GM21717 (cell line): Measurements from ENCODE around the gene TMEM200A.

ENCODE experiments used
- ATAC-seq: cut with Tn5 transposase; IDR thresholded peaks from one replicate; pipeline ENCODE4 v1.9.1; 2021; ENCODE audit warnings: mild to moderate bottlenecking, moderate library complexity; ENCODE audit not compliant: unreplicated experiment

The TMEM200A gene

DNA sequence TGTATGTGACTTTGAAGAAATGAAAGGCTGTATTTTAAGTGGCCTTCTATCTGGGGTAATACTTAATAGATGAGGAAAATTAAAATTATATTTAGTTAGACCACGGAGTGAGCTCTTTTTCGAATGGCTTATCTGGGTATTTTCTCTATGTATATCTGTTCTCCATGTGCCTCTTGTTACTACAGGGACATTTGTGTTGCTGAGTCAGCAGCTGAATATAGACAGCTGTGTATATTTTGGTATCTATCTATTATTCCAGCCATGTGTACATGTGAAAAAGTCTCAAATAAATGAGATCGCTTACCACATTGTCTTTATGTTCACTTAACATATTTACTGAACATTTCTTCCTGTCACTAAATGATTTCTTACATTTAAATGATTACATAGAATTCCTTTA lies 57.2 kb downstream of the TMEM200A start:
- no peak for ATAC-seq

DNA sequence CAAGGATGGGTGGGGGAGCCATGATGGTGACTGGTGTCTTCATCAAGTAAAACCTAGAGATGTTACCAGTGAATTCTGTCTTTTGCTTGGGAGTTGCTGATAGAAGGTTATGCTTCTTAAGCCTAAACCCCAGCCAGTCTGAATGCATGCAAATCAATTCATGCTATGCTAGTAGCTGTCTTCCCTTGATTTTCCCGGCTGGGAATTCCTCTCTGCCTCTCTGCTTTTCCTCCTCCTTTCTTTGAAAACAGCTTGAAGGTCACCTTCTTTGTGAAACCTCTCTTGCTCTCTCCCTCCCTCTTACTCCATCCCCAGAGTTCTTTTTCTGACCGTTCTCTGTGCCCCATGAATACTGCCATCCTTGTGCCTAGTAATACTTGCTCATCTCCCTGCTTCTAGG lies 58.9 kb downstream of the TMEM200A start:
- no peak for ATAC-seq

DNA sequence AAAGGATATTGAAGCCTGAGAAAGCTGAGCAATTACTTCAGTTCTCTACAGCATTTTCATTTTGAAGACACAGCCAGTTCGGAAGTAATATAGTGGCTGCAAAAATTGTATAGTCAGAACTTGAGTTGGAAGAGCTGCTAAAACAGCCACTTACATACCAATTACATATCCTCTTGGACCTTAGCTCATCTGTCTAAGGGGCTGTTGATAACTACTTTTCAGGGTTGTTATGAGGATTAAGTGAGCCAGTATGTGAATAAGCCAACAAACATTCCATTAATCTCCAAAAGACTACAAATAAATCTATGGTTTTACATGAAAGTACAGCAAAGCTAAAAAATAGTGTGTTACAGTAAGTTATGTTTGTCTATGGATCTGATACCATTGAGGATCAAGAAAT lies 59.7 kb downstream of the TMEM200A start:
- no peak for ATAC-seq

DNA sequence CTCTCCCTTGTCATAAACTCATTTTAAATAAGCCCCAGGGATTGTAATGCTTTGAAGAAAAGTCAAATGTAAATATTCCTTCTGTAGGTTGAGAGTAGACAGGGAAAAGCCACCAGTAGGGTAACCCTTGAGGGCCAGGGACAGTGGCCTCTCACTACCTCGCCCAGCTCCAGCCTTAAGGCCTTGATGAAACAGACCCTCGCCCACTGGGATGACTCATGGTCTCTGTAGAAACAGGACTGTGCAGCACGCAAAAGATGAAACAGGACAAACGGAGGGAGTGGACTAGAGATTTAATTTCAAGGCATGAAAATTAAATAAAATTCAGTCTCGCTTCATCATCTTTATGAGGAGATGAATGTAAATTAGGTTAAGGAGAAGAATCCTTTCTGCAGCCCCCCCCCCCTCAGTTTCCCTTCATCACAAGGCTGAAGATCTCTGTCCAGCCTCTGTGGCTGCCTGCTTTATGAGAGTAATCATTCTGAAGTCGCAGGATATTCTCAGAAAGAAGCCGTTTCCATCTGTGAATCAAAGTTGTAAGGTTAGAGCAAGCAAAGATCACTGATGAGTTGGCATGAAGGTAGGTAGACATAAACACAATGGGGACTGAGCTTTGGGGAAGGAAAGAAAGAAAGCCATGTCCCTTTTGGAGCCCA lies 60.4 kb downstream of the TMEM200A start:
- ATAC-seq: no peak

DNA sequence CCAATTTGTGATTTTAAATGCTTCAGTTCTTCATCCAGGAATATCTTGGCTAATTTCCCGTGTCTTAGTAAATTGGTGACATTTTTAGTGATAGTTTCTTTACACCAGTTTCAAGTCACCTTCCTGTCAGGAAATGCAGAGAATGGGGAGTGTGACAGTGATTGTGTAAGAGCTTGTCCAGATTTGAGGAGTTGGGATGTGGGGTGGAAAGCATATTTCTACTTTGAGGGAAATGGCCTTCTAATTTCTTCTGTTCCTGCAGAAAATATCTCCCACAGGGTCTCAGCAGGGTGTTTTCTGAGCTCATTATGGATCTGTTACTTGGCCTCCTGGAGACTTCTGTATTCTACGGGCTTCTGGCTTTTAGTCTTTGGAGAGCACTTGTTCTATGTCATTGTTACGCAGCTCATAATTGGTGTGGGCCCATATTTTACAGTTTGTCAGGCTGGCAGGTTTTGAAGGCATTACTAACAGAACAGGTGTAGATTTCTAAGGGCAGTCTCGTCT lies 65.6 kb downstream of the TMEM200A start:
- no peak for ATAC-seq

DNA sequence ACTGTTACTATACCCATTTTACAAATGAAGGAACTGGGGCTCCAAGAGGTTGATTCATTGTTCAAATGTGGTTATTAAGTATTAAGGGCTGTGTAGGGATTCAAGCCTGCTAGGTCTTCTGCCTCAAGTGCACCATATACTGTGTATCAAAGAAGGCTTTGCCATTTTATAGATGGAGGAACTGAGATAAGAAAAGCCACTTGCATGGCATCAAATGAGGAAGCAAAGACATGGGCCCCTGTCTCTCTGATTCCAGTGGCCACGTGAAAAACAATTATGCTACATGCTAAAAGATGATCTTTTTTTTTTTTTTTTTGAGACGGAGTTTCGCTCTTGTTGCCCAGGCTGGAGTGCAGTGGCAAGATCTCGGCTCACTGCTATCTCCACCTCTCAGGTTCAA lies 67.0 kb downstream of the TMEM200A start:
- no peak for ATAC-seq

DNA sequence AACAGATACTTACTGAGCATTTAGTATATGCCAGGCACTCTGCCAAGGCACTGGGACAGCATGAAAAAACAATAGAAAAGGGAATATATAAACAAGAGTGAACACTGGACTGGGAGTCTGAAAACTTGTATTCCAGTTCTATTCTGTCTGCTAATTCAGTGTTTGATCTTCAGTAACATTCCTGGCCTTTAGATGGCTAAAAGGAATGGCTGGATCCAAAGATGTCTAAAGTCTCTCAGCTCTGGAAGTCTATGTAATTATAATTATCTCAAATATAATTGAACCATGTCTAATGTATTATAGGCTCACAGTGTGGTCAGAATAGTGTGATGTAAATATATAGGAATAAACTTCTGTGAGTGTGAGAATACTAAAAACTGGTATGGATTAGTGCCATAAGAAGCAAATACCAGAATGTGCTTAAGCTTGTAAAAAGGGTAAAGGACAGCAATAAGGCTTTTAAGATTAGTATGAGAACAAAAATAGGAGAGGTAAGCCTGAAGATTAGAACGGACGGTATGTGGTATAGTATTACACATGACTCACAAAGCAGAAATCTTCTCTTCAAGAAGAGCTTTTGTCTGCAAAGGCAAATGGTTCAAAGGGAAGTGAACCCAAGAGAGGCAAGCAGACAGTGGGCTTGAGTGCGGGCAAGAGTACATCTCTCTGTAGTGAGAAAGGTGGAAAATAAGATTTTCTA lies 68.5 kb downstream of the TMEM200A start:
- no peak for ATAC-seq

DNA sequence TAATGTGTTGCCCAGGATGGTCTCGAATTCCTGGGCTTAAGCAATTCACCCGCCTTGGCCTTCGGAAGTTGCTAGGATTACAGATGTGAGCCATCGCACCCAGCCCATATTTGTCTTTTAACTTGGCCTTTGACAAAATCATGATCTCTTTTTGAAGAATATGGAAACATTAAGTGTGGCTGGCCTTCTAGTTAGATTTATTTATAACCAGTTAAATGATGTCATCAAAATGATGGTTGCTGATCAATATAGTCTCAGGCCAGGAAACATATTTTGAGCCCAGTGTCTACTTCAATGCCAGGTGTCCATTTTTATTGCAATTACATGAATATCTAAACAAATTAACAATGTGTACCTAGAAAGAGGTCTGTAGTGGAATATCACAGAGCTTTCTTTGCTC lies 69.4 kb downstream of the TMEM200A start:
- ATAC-seq: no peak

DNA sequence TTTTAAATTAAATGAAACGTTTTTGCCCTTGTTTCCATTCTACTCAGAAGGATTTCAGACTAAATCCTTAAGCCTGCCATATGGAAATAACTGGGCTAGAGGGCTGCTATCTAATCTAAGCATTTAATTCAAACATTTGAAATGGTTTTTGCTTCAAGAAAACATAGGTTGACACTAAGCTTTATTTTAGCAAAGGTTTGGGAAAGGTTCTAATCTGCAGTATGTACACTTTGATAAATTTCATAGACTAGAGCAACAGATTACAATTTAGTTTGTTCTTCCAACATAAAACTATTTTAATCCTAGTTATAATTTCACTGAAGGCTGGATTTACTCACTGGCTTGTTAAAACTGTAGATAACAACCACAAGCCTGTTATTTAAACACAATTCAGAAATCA lies 72.1 kb downstream of the TMEM200A start:
- no peak for ATAC-seq

DNA sequence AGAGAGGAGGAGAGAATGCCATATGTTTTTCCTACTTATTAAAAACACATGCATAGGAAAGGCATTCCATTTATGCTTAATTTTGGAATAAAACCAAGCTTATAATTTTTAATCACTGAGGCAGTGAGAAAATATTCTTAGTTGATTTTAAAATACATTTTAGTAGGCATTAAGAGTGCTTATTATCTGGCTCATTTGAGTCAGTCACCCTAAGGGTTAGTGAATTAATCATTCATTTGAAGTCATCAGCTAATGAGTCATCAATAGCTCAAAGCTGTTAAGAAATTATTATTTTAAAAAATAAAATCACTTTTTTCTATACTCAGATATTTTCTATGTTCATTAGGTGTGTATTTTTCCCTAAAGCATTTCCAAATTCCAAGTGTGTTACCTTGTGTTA lies 81.6 kb downstream of the TMEM200A start:
- ATAC-seq: no peak

DNA sequence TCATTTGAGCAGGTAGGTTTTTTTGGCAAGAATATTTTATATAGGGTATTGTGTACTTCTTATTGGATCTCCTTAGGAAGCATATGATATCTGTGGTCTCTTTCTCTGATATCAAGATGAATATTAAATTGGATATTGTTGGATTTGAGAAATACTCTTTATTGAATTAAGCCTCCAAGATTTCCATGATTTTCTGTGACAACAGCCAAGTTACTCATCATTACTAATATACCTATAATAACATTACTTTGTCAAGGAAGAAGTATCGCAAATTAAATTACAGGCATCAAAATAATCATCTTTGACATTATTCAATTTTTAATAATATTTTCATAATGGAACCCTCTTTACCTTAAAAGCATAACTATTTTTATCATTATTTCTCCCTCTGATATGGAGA lies 86.5 kb downstream of the TMEM200A start:
- no peak for ATAC-seq

DNA sequence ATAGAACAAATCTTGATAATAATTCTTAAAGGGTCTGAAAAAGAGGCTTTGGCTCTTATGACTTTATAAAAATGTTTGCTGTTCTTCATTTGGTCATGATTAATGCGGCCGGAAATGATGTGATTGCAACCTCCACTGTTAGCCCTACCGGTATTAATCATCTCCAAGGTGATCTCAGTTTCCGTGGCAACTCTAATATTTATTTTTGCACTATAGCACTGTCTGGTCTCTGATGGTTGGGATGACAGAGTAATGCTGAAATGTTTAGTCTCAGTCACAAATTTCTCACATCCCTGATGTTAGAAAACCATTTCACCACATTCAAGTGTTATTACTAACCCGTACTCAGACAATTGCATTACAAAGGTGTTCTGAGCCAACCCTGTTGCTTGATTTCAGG lies 87.4 kb downstream of the TMEM200A start:
- no peak for ATAC-seq

DNA sequence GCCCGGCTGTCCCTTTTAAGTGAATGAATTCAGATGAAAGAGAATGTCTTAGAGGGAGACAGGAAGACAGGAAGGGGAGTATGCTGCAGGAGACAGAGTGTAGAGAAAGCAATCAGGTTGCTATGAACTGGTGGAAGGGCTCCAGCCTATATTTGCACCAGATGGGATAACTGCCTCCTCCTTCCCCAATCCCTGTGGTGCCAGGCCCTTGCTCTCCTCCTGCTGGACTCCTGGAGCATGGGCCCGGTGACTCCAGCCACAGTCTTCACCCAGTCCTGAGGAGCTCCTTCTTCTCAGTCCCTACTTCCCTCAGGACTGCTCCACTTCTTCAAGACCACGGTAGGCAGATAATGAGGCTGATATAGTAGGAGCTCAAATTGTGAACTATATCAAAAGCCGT lies 91.8 kb downstream of the TMEM200A start:
- no peak for ATAC-seq

DNA sequence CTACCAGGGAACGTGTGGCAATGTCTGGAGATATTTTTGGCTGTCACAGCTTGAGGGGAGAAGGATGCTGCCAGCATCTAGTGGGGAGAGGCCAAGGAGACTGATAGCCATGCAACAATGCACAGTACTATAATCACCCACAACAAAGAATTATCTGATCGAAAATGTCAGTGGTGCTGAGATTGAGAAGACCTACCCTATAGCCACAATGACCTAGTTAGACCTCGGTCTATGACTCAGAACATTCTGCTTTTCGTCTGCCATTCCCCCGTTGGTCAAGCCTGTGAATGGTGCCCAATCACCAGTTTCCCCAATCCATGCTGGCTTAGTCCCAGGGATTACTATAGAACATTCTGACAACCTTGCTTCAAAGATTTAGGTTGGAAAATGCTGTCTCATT lies 93.5 kb downstream of the TMEM200A start:
- no peak for ATAC-seq

DNA sequence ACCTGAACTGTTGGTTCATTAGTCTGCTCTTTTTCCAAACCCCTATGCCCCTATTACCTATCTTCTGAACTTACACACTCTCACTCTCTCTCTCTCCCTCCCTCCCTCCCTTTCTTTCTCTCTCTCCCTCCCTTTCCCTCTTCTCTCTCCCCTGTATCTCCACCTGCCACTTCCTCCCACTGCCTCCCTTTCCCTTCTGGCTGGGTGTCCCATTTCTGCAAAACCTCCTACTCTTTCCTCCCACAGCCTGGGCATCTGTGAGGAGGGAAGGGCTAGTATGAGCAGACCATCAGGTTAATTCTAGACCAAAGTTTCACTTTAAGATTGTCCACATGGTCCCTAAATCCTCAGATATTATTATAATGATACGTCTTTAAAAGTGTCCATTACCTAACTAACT lies 95.1 kb downstream of the TMEM200A start:
- no peak for ATAC-seq

DNA sequence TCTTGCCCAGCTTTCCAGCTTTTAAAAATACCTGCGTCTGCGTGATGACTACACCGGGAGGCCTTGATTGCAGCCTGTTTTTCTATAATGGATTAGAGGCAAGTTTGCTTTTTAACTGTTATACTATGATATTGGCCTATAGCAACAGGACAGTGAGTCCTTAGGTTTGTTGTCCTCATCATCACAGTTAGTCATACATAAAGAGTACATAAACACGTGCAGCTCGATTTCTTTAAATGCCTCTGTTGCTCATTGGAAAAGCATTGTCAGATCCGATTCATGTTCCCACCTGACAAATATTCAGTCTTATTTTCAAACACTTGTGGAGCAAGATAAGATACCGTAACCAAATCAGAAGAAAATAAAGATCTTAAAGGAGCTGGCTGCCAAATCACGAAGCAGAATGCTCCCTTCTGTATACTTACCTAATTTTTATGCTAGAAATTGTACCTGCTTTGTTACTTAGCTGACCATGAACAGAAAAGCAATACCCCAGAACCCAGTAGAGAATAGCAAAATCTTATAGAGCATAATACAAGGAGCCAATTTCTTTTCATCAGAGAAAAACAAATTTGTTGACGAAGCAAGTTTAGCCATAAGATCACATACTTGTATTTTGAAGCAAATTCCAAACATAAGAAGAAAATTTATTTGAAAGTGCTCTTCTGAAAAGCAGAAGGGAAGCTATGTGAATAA lies 100.4 kb downstream of the TMEM200A start:
- ATAC-seq: no peak

DNA sequence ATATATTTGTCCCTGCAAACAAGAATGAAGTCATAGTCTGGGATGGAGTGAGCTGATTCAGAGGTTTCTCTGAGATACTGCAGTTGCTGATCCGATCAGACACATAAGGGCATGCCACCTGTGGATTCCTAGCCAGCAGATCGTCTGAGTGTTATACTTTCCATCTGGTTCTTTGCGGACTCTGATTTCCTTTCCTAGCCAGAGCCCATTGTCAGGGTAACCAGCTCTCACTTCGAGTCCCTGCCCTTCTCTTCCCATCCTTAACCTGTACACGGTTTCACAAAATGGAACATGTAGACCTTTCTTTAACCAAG lies 100.9 kb downstream of the TMEM200A start:
- ATAC-seq: no peak

DNA sequence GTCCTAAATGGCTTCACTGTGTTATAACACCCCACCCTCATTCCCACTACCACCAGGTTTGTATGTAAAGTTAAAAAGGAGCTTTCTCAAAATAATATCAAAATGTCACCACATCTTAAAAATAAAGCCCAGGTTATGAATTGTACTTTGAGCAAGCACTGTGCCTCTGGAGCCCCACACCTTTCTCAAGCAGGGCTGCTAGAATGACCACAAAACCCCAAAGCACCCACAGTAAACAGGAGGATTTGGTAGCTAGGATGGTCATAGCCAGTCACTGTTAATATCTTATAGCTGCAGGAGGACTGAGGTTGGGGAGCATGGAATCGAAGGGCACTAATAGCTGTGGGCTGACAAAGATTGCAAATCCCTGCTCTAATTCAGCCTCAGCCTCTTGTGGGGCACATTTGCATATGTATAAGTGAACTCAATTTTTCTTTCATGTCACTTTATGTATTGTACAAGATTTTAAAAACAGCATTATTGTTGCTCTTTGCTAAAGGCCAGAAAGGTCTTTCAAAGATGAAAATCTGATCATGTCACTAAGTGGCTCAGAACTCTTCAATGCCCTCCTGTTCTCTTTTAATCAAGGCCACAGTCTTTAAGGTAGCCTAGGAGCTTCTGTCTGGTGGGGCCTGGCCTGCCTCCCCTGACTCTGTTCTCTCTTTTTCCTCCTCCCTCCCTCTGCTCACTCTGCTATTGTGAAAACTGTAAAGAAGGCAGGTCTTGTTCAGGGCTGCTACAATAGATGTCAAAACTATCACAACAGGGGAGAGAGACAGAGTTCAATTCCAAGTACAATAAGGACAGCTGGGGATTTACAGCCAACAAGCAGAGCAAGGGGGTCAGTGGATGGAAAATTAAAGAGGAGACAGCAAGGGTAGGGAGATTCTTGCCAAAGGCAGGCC lies 101.6 kb downstream of the TMEM200A start:
- ATAC-seq: no peak

DNA sequence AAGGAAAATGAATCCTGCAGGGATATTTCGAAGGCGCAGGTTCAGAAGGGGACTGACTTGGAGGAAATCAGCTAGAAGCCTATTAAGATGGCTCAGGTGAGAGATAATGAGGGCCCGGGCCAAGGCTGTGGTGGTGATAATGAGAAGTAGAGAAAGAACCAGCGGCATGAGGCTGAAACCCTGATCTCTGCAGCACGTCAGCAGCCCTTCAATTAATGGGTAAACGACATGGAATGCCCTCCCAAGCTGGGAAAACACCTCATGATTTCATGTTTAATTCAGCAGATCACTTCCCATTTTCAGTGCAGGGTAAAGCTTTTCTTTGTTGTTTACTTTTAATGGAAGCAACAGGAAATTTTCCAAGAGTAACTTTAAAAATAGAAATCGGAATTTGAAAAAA lies 104.9 kb downstream of the TMEM200A start:
- ATAC-seq: no peak

DNA sequence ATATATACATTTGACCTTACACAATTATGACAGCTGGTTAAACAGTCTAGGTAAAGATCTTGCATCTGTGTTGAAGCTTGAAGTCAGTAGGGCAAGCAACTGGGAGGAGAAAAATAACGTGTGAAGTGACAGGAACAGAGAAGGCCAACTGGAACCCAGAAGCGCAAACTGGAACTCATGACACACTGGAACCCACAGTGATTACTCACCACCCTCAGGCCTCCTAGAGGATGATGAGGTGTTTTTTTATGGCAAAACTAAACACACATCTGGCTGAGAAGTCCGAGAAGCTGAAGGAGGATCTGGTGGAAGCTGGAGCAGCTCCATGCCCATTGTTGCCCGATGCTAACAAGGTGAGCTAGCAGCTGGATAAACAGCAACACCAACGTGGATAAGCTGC lies 108.1 kb downstream of the TMEM200A start:
- no peak for ATAC-seq

DNA sequence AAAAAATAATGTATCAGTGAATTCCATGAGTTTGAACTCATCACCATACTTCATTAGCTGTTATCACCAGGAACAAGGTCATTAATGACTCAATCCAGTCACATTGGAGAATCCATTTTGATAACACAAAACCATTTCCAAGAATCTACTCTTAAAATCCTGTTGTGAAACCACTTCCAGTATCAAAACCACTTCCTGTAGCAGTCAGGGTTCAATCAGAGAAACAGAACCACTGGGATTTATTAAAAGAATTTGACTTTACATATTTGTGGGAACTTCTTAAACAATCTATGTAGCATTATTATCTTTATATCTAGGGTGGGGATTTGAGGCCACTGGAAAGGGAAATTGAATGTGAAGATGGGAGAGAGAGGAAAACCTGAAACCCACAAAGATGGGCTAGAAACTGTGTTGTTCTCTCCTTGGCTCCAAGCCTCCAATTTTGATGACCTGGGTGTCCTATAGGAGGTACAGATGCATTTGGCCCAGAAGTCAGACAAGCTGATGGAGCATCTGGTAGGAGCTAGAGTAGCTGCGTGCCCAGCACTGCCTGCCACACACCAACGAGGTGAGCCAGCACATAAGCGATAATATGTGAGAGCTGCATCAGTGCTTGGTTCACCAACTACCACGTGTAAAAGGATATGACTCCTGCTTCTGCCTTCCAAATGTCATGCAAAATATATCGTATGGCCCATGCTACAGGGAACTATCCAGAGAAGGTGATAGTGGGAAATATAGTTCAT lies 117.0 kb downstream of the TMEM200A start:
- no peak for ATAC-seq
